ENCODE results near the gene ARHGEF1.

- TF ChIP-seq CTCF (IDR thresholded peaks at IDR 0.05; ENCODE audit: low read depth, low read length) (no peak), EZH2phosphoT487 (IDR thresholded peaks at IDR 0.05; ENCODE audit: low read depth) (no peak)
Observed at GRCh38 chr19:41905273-41906002, 22.5 kb downstream of the ARHGEF1 start.

All from OCI-LY3 (cell line).